Lower leg skin (tissue), 4 donors: Measurements from ENCODE around the gene JPH2. TPM values are rescaled to one million over a fixed set of nuclear protein-coding genes. Genes with fewer than 3 reads are reported as not detected.
"Not testable (repeated sequence)": the region's sequence is repeated elsewhere in the genome, so short reads cannot be mapped to it uniquely, and the experiment has no call there.

Experiments used
- DNase-seq, 2 donors: peaks; one replicate each; pipeline ENCODE4 v3.0.0-alpha.2; 2019; ENCODE audit warnings: low spot score in 2 of 2
- H3K4me3 ChIP-seq: fragments of 200-600 bp; sonication (generic); 2 replicates; pipeline ENCODE4 v1.5.1; 2017; ENCODE audit warnings: mild to moderate bottlenecking, low read depth; ENCODE audit not compliant: poor library complexity, severe bottlenecking
- POLR2A ChIP-seq, 2 donors: fragments of 450-650 bp; IDR thresholded peaks; one replicate each; pipeline ENCODE4 v1.6.1; 2016 to 2017; ENCODE audit warnings: antibody characterized with exemption in 2 of 2, mild to moderate bottlenecking in 1 of 2, moderate library complexity in 1 of 2
- WGBS, 2 donors: methylation state at CpG; one replicate each; pipeline ENCODE4 v1.1.5; 2018; 5-methylcytosine and 5-hydroxymethylcytosine counted together
- intact Hi-C: fragments of 100-400 bp; cut with DNase I; formaldehyde crosslinking; loops from one replicate; pipeline ENCODE4 v1.15.0; 2023; ENCODE audit warnings: low total_unique reads
- total RNA-seq, 4 donors: library from RNA; depleted of rRNA; stranded (reverse); fragments of >200 nt; gene quantifications; one replicate each; pipeline ENCODE4 v1.1.0, GENCODE V29; 2016
- TF ChIP-seq, protein P1 (sequence below), 3 donors: fragments of 450-650 bp; IDR thresholded peaks; one replicate each; pipeline ENCODE4 v1.5.1; 2016; ENCODE audit warnings: antibody characterized with exemption in 3 of 3, mild to moderate bottlenecking in 3 of 3, moderate library complexity in 2 of 3

Gene JPH2
- total RNA-seq, 4 donors from 2014 or later: 1.5 to 10.9 (median 5.6) TPM

DNA sequence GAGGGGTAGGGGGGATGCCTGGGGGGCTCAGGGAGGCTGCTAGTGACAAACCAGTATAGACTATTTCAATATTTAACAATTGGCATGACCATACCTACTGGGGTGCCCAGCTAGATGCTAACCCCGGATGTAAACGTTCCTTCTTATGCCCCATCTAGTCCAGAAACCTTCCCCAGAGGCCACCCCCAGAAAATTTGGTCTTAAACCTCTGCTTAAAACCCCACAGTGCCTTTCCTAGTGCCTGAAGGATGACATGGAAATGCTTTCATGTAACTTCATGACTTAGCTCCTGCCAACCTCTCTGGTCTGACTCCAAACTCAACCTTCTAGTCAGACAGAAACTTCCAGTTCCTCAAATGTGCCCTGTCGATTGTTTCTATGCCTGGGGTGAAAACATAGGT is 52.0 kb downstream of the JPH2 start:
- no peak for DNase-seq
- TF ChIP-seq POLR2A (IDR thresholded peaks at IDR 0.05): no peak
- TF ChIP-seq, protein P1, sequence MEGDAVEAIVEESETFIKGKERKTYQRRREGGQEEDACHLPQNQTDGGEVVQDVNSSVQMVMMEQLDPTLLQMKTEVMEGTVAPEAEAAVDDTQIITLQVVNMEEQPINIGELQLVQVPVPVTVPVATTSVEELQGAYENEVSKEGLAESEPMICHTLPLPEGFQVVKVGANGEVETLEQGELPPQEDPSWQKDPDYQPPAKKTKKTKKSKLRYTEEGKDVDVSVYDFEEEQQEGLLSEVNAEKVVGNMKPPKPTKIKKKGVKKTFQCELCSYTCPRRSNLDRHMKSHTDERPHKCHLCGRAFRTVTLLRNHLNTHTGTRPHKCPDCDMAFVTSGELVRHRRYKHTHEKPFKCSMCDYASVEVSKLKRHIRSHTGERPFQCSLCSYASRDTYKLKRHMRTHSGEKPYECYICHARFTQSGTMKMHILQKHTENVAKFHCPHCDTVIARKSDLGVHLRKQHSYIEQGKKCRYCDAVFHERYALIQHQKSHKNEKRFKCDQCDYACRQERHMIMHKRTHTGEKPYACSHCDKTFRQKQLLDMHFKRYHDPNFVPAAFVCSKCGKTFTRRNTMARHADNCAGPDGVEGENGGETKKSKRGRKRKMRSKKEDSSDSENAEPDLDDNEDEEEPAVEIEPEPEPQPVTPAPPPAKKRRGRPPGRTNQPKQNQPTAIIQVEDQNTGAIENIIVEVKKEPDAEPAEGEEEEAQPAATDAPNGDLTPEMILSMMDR (IDR thresholded peaks at IDR 0.05): no peak
- no peak overlapping the region for H3K4me3 ChIP-seq
- WGBS, 2 donors: 60 to 67% methylated on average over 3 of the region's 3 CpGs
- intact Hi-C loops: no loop called here

DNA sequence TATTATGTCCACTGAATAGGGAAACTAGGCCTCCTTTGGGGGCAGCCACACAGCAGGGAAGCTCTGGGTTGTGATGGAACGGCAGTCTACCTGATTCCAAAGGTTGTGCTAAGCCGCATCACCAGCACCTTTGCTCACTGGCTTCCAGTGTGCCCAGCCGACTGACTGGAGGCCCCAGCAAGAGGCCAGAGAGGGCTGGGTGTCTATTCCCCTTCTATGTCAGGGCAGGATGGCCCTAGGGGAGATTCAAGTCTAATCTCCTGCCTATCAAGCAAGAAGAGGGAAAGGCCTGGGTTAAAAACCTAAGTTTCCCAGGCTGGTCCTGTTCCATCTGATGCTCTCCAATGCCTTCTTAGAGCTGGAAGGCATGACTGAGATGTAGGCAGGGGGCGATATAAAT is 53.6 kb downstream of the JPH2 start:
- 82 to 87% methylated on average over 4 of the region's 4 CpGs for WGBS, 2 donors
- no peak overlapping the region for H3K4me3 ChIP-seq

DNA sequence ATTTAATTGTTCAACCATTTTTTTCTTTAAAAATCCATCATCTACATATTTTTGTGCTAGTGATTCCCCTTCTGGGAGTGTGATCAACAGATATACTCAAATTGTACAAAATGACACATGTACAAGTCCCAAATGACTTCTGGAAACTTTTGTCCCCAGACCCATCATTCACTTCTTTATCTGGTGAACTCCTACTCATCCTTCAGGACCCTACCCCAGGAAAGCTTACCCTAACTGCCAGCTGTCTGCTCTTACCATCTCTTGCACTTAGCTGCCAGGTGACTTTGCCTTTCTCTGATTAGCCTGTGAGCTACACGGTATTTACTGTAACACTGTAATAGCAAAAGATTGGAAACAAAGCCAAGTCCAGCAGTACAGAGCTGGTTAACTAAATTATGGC is 55.3 kb downstream of the JPH2 start:
- whole genome bisulfite sequencing, 2 donors: 75 to 88% methylated on average over 1 of the region's 1 CpG
- H3K4me3 ChIP-seq: no peak overlapping the region
- TF ChIP-seq, protein P1 (IDR thresholded peaks at IDR 0.05): no peak
- no peak for DNase-seq
- intact Hi-C loops: no loop called here

More for the DNA sequence above, 53.6 kb downstream of the JPH2 start:
- DNase-seq: no peak
- intact Hi-C loops: no loop called here
- TF ChIP-seq POLR2A (IDR thresholded peaks at IDR 0.05): no peak

DNA sequence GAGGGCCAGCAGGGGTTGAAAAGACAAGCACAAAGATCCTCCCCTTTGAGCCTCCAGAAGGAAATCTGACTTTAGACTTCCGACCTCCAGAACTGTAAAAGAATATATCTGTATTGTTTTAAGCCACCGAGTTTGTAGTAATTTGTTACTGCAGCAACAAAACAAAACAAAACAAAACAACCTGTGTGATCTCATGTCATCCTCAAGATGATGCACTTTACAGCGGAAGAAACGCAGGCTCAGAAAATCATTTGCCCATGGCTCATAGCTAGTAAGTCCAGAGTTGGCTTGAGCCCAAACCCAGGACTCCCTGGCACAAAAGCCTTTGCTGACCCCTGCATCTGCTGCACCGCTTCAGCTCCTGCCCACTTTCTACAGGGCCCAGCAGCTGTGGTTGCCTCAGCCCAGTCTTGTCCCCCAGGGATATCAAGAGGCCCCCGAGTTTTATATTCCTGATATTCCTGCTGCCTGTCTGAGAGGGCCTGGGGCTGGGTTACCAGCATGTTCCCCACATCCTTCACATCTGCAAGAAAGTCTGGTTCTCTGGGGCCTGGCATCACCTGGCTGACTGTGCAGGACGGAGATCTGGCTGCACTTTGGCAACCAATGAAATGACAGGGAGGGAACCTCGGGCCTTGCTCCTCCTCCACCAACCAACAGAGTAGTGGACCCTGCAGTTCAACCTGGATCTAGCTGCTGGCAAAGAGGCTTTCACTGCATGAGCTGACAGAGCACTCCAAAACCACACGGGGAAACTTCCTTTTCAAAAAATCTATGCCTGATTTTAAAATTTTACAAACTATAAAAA is 56.9 kb downstream of the JPH2 start:
- no peak overlapping the region for H3K4me3 ChIP-seq
- TF ChIP-seq, protein P1 (IDR thresholded peaks at IDR 0.05): no peak
- TF ChIP-seq POLR2A (IDR thresholded peaks at IDR 0.05): no peak
- no peak for DNase-seq
- intact Hi-C loops: no loop called here
- WGBS, 2 donors: 48 to 55% methylated on average over 9 of the region's 9 CpGs

DNA sequence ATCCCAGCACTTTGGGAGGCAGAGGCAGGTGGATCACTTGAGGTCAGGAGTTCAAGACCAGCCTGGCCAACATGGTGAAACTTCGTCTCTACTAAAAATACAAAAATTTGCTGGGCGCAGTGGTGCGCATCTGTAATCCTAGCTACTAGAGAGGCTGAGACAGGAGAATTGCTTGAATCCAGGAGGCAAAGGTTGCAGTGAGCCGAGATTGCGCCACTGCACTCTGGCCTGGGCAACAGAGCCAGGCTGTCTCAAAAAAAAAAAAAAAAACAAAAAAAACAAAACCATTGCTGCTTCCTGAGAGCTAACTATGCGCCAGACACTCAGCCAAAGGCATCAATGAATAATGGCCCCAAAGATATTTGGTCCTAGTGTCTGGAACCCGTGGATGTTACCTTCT is 57.7 kb downstream of the JPH2 start:
- intact Hi-C loops, DNase-seq, H3K4me3 ChIP-seq: not testable (repeated sequence)
- WGBS, 2 donors: 86 to 91% methylated on average over 7 of the region's 7 CpGs

DNA sequence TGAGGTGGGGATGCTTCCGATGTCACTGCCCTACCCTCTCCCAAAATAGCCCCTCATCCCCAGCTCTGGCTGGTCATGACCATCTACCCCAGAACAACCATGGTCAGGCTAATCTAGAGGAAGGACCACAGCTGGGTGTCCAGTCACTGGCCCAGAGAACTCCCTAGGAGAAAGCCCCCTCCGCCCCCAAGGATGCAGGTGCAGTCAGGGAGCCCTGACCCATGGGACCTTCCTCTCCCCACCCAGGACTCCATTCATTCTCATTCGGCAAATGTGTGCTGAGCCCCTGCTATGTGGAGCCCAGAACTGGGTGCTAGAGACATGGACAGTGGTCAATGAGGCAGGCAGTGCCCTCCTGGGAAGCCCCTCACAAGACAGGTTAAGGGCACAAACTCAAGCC is 60.5 kb downstream of the JPH2 start:
- WGBS, 2 donors: 92 to 97% methylated on average over 3 of the region's 3 CpGs

More for the DNA sequence above, 60.5 kb downstream of the JPH2 start:
- no peak for TF ChIP-seq POLR2A (IDR thresholded peaks at IDR 0.05)
- TF ChIP-seq, protein P1 (IDR thresholded peaks at IDR 0.05): no peak
- peak in 1 of 2 donors; percentile 54 for DNase-seq
- no peak overlapping the region for H3K4me3 ChIP-seq
- intact Hi-C loops: no loop called here
